Measurements from ENCODE around the gene NRG4. TPM values are rescaled to one million over a fixed set of nuclear protein-coding genes. Genes with fewer than 3 reads are reported as not detected.

NRG4 gene
- total and polyA plus RNA-seq, 2 donors (not counting 3 experiments of a cell fraction or from before 2014, with no cell fraction given), result not detected

- CTCF ChIA-PET, result interaction anchor here (1.2 kb wide), 1 partner anchor 41 kb away, joined by 5 read pairs; no protein-coding TSS in a partner anchor
- dilution Hi-C loops (cut with MboI; ENCODE audit: extremely low pct_ligation_motif_present, low sequenced_read_pairs), result no loop called here
Measured at GRCh38 chr15:75955720-75956119, 56.5 kb downstream of the NRG4 start.

More at GRCh38 chr15:75955720-75956119, 56.5 kb downstream of the NRG4 start:
- H3K4me3 ChIP-seq (replicated peaks in 1 of 3; ENCODE audit: insufficient read depth in 1 of 3, low read depth in 1 of 3, low read length in 3 of 3), result no peak overlapping the region
- no peak for DNase-seq (ENCODE audit: low read depth, low spot score)
- no peaks in the 10 kb centered on the region for H3K36me3 ChIP-seq (ENCODE audit: control insufficient read depth in 2 of 2, extremely low read depth in 1 of 2, insufficient read depth in 2 of 2, low read length in 2 of 2)
- H3K27ac ChIP-seq (ENCODE audit: insufficient read depth, low read depth, low read length), result no peak overlapping the region
- no peak overlapping the region for H3K9ac ChIP-seq (replicated peaks; ENCODE audit: extremely low read depth, insufficient read depth, low read length)
- H3K27me3 ChIP-seq (ENCODE audit: control insufficient read depth in 2 of 2, insufficient read depth in 2 of 2, low read length in 2 of 2), result peaks cover 7 to 19% of the 10 kb centered on the region in 2 experiments
- BruUV-seq (replicated peaks), result no TSS peak
- no peaks in the 10 kb centered on the region for H4K20me1 ChIP-seq (replicated peaks; ENCODE audit: control insufficient read depth, extremely low read depth, insufficient read depth, low read length)
- H3K9me3 ChIP-seq (replicated peaks; ENCODE audit: control insufficient read depth, insufficient read depth, low read length), result no peaks in the 10 kb centered on the region
- no peaks in the 10 kb centered on the region for H3K4me1 ChIP-seq (ENCODE audit: control insufficient read depth, extremely low read depth, insufficient read depth, low read length)
- H3K9me1 ChIP-seq (replicated peaks; ENCODE audit: control insufficient read depth, extremely low read depth, insufficient read depth, low read length), result no peaks in the 10 kb centered on the region
- POLR2A ChIA-PET, result no interaction called here
- H3K79me2 ChIP-seq (ENCODE audit: control insufficient read depth, insufficient read depth, low read length), result no peaks in the 10 kb centered on the region
- intact Hi-C loops (cut with micrococcal nuclease), result no loop called here
- H3K4me2 ChIP-seq (ENCODE audit: insufficient read depth, low read length), result no peak overlapping the region
- H2AFZ ChIP-seq (ENCODE audit: low read depth, low read length), result no peak overlapping the region
- no peak for FAIRE-seq
- TF ChIP-seq MYC (IDR thresholded peaks at IDR 0.05; ENCODE audit: low read depth, low read length) (no peak), POLR2AphosphoS5 (IDR thresholded peaks at IDR 0.05; ENCODE audit: insufficient read depth, low read depth, low read length) (no peak), GATA2 (IDR thresholded peaks at IDR 0.05; ENCODE audit: insufficient read depth, insufficient read length, low read depth, low read length) (no peak), POLR2A (IDR thresholded peaks at IDR 0.05; ENCODE audit: low read depth, low read length) (no peak), EZH2 (IDR thresholded peaks at IDR 0.05; ENCODE audit: borderline replicate concordance, low read depth, low read length, severe bottlenecking) (no peak), FOS (IDR thresholded peaks at IDR 0.05; ENCODE audit: borderline replicate concordance, insufficient read depth, low read length) (no peak), JUN (IDR thresholded peaks at IDR 0.05; ENCODE audit: borderline replicate concordance, insufficient read depth, insufficient read length, low read depth) (no peak)
- TF ChIP-seq, protein P1, sequence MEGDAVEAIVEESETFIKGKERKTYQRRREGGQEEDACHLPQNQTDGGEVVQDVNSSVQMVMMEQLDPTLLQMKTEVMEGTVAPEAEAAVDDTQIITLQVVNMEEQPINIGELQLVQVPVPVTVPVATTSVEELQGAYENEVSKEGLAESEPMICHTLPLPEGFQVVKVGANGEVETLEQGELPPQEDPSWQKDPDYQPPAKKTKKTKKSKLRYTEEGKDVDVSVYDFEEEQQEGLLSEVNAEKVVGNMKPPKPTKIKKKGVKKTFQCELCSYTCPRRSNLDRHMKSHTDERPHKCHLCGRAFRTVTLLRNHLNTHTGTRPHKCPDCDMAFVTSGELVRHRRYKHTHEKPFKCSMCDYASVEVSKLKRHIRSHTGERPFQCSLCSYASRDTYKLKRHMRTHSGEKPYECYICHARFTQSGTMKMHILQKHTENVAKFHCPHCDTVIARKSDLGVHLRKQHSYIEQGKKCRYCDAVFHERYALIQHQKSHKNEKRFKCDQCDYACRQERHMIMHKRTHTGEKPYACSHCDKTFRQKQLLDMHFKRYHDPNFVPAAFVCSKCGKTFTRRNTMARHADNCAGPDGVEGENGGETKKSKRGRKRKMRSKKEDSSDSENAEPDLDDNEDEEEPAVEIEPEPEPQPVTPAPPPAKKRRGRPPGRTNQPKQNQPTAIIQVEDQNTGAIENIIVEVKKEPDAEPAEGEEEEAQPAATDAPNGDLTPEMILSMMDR (IDR thresholded peaks at IDR 0.05; ENCODE audit: extremely low read depth in 1 of 2, insufficient read depth in 1 of 2, low read depth in 1 of 2, low read length in 2 of 2), result no peak
- TF ChIP-seq, protein P2, sequence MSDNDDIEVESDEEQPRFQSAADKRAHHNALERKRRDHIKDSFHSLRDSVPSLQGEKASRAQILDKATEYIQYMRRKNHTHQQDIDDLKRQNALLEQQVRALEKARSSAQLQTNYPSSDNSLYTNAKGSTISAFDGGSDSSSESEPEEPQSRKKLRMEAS (IDR thresholded peaks at IDR 0.05; ENCODE audit: insufficient read depth, insufficient read length), result no peak
